GM21529 (cell line): ENCODE results near the gene XYLT1.
"Not testable (repeated sequence)": the region's sequence is repeated elsewhere in the genome, so short reads cannot be mapped to it uniquely, and the experiment has no call there.

ENCODE experiments used
- ATAC-seq: cut with Tn5 transposase; IDR thresholded peaks from one replicate; pipeline ENCODE4 v1.9.1; 2021; ENCODE audit not compliant: unreplicated experiment

XYLT1 gene

GRCh38 chr16:17432901-17433576 is 37.7 kb downstream of the XYLT1 start:
- ATAC-seq: no peak

- no peak for ATAC-seq
Observed at GRCh38 chr16:17431968-17432625, 38.7 kb downstream of the XYLT1 start.

DNA sequence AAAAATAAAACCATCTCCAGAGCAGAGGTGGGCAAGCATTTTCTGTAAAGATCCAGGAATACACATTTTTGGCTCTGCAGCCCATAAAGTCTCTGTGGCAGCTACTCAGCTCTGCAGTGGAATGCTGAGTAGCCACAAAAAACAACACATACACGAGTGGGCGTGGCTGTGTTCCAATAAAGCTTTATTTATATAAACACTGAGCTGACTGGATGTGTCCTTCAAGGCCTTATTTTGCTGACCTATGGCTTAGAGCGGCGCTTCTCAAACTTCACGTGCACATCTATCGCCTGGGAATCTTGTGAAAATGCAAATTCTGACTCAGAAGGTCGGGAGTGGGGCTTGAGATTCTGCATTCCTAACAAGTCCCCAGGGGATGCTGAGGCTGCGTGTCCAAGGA is 39.7 kb downstream of the XYLT1 start:
- ATAC-seq: no peak

DNA sequence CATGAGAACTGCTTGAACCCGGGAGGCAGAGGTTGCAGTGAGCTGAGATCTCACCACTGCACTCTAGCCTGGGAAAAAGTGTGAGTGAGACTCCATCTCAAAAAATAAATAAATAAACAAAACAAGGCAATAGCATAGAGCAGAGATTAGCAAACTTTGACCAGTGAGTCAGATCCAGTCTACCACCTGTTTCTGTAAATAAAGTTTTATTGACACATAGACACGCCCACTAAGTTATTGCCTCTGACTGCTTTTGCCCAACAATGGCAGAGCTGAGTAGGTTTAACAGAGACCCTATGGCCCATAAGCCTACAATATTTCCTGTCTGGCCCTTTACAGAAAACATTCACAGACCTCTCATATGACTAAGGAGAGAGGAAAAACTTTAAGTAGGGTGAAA is 44.3 kb downstream of the XYLT1 start:
- no peak for ATAC-seq

DNA sequence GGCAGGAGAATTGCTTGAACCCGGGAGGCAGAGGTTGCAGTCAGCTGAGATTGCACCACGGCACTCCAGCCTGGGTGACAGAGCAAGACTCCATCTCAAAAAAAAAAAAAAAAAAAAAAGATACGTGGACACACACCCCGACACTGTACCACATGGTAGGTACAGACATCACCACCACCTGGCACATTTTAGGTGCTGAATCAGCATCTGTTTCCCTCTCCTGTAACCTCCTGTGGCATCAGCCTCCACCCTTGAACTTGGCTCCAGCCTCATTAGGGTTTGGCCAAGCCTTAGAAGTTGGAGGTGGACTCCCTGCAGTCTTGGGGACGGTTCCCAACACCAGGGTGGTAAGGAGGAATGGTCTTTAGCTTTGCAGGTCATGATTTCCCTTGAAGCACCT is 46.0 kb downstream of the XYLT1 start:
- no peak for ATAC-seq

DNA sequence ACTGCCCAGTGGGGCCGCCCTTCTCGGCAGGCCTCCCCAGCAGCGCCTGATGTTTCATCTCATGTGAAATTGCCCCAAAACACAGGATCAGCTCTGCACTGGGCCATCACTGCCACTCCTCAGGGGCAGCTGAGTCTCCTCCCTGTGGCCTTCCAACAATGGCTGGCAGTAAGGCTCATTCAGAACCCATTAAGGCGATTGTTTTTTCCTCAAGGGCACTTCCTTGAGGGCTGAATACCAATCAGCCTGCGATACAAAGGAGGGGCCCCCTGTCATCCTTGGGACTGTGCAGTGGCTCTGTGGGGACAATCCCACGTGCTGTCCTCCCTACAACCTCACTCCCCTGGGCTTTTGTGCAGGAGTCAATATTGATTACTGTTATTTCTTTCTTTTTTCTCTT is 47.5 kb downstream of the XYLT1 start:
- ATAC-seq: no peak

DNA sequence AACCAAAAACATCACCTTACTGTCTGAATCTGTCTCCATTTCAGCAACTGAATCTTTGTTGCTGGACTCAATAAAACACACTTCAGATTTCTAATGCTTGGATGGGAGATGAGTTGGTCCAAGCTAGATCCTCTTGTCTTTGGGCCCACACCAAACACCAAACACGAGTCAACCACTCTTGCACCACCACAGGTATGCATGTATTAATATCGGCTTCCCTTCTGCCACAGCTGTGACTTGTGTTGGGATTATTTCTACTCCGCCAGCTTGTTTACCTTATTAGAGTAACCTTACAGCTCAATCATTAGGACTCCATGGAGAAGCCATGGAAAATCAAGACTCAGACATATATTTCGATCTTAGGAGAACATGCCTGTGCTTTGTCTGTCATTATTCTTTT is 49.9 kb downstream of the XYLT1 start:
- ATAC-seq: no peak

- no peak for ATAC-seq
Observed at GRCh38 chr16:17419266-17419665, 51.5 kb downstream of the XYLT1 start.

- no peak for ATAC-seq
Observed at GRCh38 chr16:17417740-17418139, 53.0 kb downstream of the XYLT1 start.

DNA sequence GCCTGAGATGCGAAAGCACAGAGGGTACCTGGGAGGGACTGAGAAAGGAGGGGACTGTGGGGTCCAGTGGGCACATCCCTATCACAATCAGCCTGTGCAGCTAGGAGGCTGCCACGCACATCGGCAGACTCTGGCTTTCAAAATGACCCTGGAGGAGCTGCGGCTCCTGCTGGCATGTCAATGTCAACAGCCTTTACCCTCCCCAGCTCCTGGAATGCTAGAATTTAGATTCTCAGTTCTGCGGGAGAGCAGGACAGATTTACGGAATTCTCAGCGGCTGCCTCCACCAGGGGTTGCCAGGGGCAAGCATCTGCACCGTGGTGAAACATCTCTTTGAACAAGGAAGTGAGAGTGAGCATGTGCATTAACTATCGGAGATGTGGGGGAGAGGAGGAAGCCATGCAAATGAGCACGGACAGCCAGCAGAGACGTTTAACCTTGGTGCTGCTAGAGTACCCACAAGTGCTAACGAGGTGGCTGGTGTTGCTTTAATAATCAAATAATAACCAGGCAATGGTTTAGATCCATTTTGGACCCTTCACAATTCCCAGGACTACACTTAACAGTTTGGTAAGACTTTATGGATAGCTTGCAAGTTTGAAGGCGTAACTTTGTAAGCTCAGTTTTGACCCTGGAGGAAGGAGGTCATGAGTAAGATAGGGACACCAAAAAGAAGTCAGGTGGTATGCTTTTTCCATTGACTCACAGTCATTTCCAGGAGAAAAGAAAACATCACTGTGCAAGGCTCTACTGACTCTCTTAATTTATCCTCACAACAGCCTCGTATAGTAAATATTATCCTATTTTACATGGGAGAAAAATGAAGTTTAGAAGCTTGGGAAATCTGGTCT is 54.1 kb downstream of the XYLT1 start:
- peak; percentile 93 for ATAC-seq

- no peak for ATAC-seq
Observed at GRCh38 chr16:17414916-17415315, 55.8 kb downstream of the XYLT1 start.

DNA sequence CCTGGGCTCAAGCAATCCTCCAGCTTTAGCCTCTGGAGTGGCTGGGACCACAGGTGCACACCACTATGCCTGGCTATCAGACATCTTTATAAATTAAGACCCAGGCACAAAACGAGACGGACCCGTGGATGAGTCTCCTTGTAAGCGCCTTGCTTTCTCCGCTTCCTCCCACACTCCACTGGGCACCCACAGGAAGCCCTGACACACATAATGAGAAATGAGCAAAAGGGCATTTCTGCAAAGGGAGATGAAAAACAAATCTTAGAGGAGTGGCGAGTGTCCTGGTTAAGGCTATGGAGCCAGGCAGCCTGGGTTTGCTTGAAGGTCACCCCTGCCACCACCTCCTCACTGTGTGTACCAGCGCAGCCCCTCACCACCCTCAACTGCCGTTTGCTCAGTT is 56.3 kb downstream of the XYLT1 start:
- no peak for ATAC-seq

DNA sequence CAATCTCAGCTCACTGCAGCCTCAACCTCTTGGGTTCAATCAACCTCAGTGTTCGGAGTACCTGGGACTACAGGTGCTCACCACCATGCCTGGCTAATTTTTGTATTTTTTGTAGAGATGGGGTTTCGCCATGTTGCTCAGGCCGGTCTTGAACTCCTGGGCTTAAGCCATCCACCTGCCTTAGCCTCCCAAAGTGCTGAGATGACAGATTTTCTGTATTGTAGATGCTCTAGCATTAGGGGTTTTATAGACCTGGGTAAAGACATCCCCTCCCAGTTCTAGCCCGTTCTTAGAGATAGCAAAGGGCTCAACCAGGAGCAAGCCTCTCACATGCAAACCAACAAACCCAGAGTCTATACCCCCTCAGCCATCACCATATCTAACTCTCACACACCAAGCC is 57.3 kb downstream of the XYLT1 start:
- ATAC-seq: no peak

GRCh38 chr16:17412791-17413190 is 58.0 kb downstream of the XYLT1 start:
- ATAC-seq: no peak

GRCh38 chr16:17412221-17412620 is 58.5 kb downstream of the XYLT1 start:
- no peak for ATAC-seq

DNA sequence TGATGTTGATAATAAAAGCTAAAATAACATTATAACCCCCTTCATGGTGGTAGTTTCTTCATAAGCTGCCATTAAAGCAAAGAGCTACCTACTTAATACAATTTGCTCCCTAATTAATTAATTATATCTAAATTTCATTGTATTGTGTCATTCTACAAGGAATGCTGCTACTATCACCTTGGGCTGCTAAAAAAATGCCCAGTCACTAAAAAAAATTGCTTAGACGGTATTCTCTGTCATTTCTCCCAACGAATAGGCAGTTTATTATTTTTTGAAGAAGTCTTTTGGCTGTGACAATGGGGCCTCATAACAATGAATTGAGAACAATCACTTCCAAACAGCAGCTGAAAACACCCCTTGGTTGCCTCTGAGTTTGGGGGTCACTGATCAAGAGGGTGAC is 59.5 kb downstream of the XYLT1 start:
- no peak for ATAC-seq

GRCh38 chr16:17410316-17410715 is 60.4 kb downstream of the XYLT1 start:
- not testable (repeated sequence) for ATAC-seq

GRCh38 chr16:17409894-17410293 is 60.9 kb downstream of the XYLT1 start:
- ATAC-seq: no peak

GRCh38 chr16:17408955-17409441 is 61.8 kb downstream of the XYLT1 start:
- ATAC-seq: peak; percentile 76

DNA sequence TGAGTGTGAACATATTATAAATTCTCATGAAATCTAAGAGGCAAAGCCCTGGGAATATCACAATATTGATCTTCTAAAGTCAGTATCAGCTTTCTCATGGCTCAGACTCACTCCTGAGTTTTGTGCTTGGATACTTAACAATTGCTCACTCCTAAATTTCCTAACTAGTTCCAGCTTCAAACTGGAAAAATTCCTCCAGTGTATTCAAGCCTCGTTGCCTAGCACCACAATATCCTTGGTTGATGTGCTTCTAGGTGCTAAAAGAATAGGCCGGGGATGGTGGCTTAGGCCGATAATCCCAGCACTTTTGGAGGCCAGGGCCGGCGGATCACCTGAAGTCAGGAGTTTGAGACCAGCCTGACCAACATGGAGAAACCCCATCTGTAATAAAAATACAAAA is 62.5 kb downstream of the XYLT1 start:
- ATAC-seq: no peak

GRCh38 chr16:17407321-17407720 is 63.4 kb downstream of the XYLT1 start:
- ATAC-seq: no peak
